GM18858 (cell line): Measurements from ENCODE around the gene FKBP2.

Experiments used
- ATAC-seq: cut with Tn5 transposase; IDR thresholded peaks from one replicate; pipeline ENCODE4 v1.9.1; 2021; ENCODE audit not compliant: unreplicated experiment

The FKBP2 gene

GRCh38 chr11:64283092-64283491 is 42.2 kb downstream of the FKBP2 start:
- ATAC-seq = no peak

- peak; percentile 57 for ATAC-seq
Observed at GRCh38 chr11:64284048-64284961, 43.4 kb downstream of the FKBP2 start, which contains the start of gene BAD. TSS of gene BAD (minus strand) at chr11:64284665. CDS start at chr11:64284368, 297 bp downstream.

- peak; percentile 31 for ATAC-seq
Observed at GRCh38 chr11:64284962-64285884, 44.3 kb downstream of the FKBP2 start, which contains the start of gene GPR137. TSS of gene GPR137 (plus strand) at chr11:64285848. CDS start at chr11:64286525, 677 bp downstream.

GRCh38 chr11:64285885-64286800 is 45.2 kb downstream of the FKBP2 start:
- no peak for ATAC-seq

GRCh38 chr11:64286801-64287159 is 45.9 kb downstream of the FKBP2 start:
- no peak for ATAC-seq

GRCh38 chr11:64287676-64288352 is 46.9 kb downstream of the FKBP2 start:
- no peak for ATAC-seq

- ATAC-seq = no peak
Observed at GRCh38 chr11:64288353-64288750, 47.5 kb downstream of the FKBP2 start.

- no peak for ATAC-seq
Observed at GRCh38 chr11:64289002-64289564, 48.2 kb downstream of the FKBP2 start.

GRCh38 chr11:64290352-64291261 is 49.7 kb downstream of the FKBP2 start:
- ATAC-seq = no peak

- no peak for ATAC-seq
Observed at GRCh38 chr11:64291262-64291751, 50.4 kb downstream of the FKBP2 start, which contains the start of gene KCNK4. TSS of gene KCNK4 (plus strand) at chr11:64291302. CDS start at chr11:64293019, 1,717 bp downstream.

GRCh38 chr11:64291752-64292459 is 51.0 kb downstream of the FKBP2 start:
- no peak for ATAC-seq

GRCh38 chr11:64292460-64293254 is 51.8 kb downstream of the FKBP2 start:
- ATAC-seq = no peak
